ENCODE results near the gene KCTD2. TPM values are rescaled to one million over a fixed set of nuclear protein-coding genes. Genes with fewer than 3 reads are reported as not detected.

KCTD2 gene
- total and polyA plus RNA-seq, 9 of the 15 experiments (the other 6 are each of a cell fraction or from before 2014, with no cell fraction given), result 1.7 to 32.9 (median 15.8) TPM

DNA sequence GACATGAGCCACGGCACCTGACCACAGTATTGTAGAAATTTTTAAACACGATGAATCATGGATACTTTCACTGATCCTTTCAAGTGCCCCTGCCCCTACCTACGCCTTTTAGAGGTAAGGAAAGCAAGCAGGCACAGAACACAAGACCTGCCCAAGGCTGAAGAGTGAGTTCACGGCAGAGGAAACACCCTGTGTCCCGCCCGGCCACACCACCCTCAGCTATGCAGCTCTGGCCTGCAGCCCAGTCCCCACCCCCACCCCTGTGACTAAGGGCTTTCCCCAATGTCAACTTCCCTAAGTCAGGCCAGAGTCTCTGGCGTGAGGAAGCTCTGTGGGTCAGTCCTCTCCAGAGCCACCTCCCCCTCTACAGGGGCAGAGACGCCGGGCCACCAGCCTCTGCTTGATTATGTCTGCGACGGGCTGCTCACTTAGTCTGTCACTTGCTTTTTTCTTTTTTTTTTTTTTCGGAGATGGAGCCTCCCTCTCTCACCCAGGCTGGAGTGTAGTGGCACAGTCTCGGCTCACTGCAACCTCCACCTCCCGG lies 49.1 kb downstream of the KCTD2 start (continued):
- TF ChIP-seq, protein P1, sequence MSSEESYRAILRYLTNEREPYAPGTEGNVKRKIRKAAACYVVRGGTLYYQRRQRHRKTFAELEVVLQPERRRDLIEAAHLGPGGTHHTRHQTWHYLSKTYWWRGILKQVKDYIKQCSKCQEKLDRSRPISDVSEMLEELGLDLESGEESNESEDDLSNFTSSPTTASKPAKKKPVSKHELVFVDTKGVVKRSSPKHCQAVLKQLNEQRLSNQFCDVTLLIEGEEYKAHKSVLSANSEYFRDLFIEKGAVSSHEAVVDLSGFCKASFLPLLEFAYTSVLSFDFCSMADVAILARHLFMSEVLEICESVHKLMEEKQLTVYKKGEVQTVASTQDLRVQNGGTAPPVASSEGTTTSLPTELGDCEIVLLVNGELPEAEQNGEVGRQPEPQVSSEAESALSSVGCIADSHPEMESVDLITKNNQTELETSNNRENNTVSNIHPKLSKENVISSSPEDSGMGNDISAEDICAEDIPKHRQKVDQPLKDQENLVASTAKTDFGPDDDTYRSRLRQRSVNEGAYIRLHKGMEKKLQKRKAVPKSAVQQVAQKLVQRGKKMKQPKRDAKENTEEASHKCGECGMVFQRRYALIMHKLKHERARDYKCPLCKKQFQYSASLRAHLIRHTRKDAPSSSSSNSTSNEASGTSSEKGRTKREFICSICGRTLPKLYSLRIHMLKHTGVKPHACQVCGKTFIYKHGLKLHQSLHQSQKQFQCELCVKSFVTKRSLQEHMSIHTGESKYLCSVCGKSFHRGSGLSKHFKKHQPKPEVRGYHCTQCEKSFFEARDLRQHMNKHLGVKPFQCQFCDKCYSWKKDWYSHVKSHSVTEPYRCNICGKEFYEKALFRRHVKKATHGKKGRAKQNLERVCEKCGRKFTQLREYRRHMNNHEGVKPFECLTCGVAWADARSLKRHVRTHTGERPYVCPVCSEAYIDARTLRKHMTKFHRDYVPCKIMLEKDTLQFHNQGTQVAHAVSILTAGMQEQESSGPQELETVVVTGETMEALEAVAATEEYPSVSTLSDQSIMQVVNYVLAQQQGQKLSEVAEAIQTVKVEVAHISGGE (CRISPR knock-in tag; IDR thresholded peaks at IDR 0.05), result peak in 1 of 3 experiments; percentile 54; a peak in 1 of 6 replicates
- TF ChIP-seq FOXP1 (CRISPR knock-in tag; IDR thresholded peaks at IDR 0.05), result no peak
- peak; percentile 48 to 53; a peak in 3 of 4 replicates for TF ChIP-seq NRF1 (conservative IDR thresholded peaks at IDR 0.05 in 1 of 2, IDR thresholded peaks at IDR 0.05 in 1 of 2)
- TF ChIP-seq HCFC1 (IDR thresholded peaks at IDR 0.05; ENCODE audit: low read depth, low read length), result peak; percentile 23; the same call in 1 of the 2 replicates
- no peak; the same call in 1 of the 2 replicates for TF ChIP-seq SP1 (CRISPR knock-in tag; IDR thresholded peaks at IDR 0.05)
- peak; percentile 64 for TF ChIP-seq POLR2G (IDR thresholded peaks at IDR 0.05; ENCODE audit: low read depth, low read length)
- TF ChIP-seq, protein P2, sequence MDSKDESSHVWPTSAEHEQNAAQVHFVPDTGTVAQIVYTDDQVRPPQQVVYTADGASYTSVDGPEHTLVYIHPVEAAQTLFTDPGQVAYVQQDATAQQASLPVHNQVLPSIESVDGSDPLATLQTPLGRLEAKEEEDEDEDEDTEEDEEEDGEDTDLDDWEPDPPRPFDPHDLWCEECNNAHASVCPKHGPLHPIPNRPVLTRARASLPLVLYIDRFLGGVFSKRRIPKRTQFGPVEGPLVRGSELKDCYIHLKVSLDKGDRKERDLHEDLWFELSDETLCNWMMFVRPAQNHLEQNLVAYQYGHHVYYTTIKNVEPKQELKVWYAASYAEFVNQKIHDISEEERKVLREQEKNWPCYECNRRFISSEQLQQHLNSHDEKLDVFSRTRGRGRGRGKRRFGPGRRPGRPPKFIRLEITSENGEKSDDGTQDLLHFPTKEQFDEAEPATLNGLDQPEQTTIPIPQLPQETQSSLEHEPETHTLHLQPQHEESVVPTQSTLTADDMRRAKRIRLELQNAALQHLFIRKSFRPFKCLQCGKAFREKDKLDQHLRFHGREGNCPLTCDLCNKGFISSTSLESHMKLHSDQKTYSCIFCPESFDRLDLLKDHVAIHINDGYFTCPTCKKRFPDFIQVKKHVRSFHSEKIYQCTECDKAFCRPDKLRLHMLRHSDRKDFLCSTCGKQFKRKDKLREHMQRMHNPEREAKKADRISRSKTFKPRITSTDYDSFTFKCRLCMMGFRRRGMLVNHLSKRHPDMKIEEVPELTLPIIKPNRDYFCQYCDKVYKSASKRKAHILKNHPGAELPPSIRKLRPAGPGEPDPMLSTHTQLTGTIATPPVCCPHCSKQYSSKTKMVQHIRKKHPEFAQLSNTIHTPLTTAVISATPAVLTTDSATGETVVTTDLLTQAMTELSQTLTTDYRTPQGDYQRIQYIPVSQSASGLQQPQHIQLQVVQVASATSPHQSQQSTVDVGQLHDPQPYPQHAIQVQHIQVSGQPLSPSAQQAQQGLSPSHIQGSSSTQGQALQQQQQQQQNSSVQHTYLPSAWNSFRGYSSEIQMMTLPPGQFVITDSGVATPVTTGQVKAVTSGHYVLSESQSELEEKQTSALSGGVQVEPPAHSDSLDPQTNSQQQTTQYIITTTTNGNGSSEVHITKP (IDR thresholded peaks at IDR 0.05; ENCODE audit: partially characterized antibody), result peak; percentile 86
- no peak for TF ChIP-seq ARID2 (IDR thresholded peaks at IDR 0.05)
- TF ChIP-seq NR4A1 (CRISPR knock-in tag; IDR thresholded peaks at IDR 0.05), result no peak
- TF ChIP-seq NR4A1 (tag; IDR thresholded peaks at IDR 0.05), result 0 out of 2 replicates have a peak, but pooled peaks have one; percentile 64
- peak; percentile 78 for TF ChIP-seq EP300 (IDR thresholded peaks at IDR 0.05; ENCODE audit: low read length)
- TF ChIP-seq, protein P3, sequence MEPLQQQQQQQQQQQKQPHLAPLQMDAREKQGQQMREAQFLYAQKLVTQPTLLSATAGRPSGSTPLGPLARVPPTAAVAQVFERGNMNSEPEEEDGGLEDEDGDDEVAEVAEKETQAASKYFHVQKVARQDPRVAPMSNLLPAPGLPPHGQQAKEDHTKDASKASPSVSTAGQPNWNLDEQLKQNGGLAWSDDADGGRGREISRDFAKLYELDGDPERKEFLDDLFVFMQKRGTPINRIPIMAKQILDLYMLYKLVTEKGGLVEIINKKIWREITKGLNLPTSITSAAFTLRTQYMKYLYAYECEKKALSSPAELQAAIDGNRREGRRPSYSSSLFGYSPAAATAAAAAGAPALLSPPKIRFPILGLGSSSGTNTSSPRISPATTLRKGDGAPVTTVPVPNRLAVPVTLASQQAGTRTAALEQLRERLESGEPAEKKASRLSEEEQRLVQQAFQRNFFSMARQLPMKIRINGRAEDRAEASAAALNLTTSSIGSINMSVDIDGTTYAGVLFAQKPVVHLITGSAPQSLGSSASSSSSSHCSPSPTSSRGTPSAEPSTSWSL (CRISPR knock-in tag; IDR thresholded peaks at IDR 0.05; ENCODE audit: borderline replicate concordance), result no peak
- no peak for TF ChIP-seq MTA2 (IDR thresholded peaks at IDR 0.05; ENCODE audit: low read depth)
- TF ChIP-seq SP2 (IDR thresholded peaks at IDR 0.05; ENCODE audit: extremely low read depth, low read depth, low read length, poor library complexity, severe bottlenecking), result no peak
- TF ChIP-seq RBM34 (IDR thresholded peaks at IDR 0.05; ENCODE audit: borderline replicate concordance, insufficient read depth, low read length), result no peak
- no peak for TF ChIP-seq ZNF124 (CRISPR knock-in tag; IDR thresholded peaks at IDR 0.05)
- TF ChIP-seq STAG1 (CRISPR knock-in tag; IDR thresholded peaks at IDR 0.05; ENCODE audit: borderline replicate concordance), result no peak
- TF ChIP-seq, protein P4, sequence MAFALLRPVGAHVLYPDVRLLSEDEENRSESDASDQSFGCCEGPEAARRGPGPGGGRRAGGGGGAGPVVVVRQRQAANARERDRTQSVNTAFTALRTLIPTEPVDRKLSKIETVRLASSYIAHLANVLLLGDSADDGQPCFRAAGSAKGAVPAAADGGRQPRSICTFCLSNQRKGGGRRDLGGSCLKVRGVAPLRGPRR (CRISPR knock-in tag; IDR thresholded peaks at IDR 0.05), result no peak
- peak; percentile 44 for TF ChIP-seq TBP (optimal IDR thresholded peaks at IDR 0.05; ENCODE audit: low read depth, low read length)
